Liver (tissue), 3 donors: ENCODE measurements around the gene NUDT21.
"Not testable (repeated sequence)": the region's sequence is repeated elsewhere in the genome, so short reads cannot be mapped to it uniquely, and the experiment has no call there.

ENCODE experiments used
- ATF3 ChIP-seq: IDR thresholded peaks from 2 replicates; pipeline ENCODE4 v1.6.1; 2016; ENCODE audit warnings: antibody characterized with exemption
- CTCF ChIP-seq: fragments of 150-350 bp; IDR thresholded peaks from 2 replicates; pipeline ENCODE4 v1.5.1; 2017; ENCODE audit warnings: improper control_type of control experiment, low read depth, low read length; ENCODE audit not compliant: missing input control
- GABPA ChIP-seq, 2 donors: IDR thresholded peaks in 1 of 2; conservative IDR thresholded peaks in 1 of 2; 2 replicates each; pipeline ENCODE4 v1.6.1; 2016; ENCODE audit warnings: antibody characterized with exemption in 2 of 2, mild to moderate bottlenecking in 1 of 2, moderate library complexity in 1 of 2
- HNF4A ChIP-seq, 2 donors: conservative IDR thresholded peaks; 2 replicates each; pipeline ENCODE4 v1.6.1; 2016; ENCODE audit warnings: antibody characterized with exemption in 2 of 2, mild to moderate bottlenecking in 2 of 2
- MAX ChIP-seq: IDR thresholded peaks from 2 replicates; pipeline ENCODE4 v1.6.1; 2016; ENCODE audit warnings: antibody characterized with exemption
- SP1 ChIP-seq: IDR thresholded peaks from 2 replicates; pipeline ENCODE4 v1.6.1; 2018; ENCODE audit warnings: antibody characterized with exemption, mild to moderate bottlenecking
- TAF1 ChIP-seq: conservative IDR thresholded peaks from 2 replicates; pipeline ENCODE4 v1.6.1; 2016; ENCODE audit warnings: antibody characterized with exemption, mild to moderate bottlenecking
- donor health status: healthy.
- donor health status: healthy.

- TF ChIP-seq TAF1; ATF3; HNF4A (conservative IDR thresholded peaks at IDR 0.05); MAX; CTCF; SP1; GABPA (IDR thresholded peaks at IDR 0.05 in 1 of 2, conservative IDR thresholded peaks at IDR 0.05 in 1 of 2): not testable (repeated sequence)
These were observed 54.4 kb downstream of the NUDT21 start for GRCh38 chr16:56396724-56397123.
